CD4-positive, alpha-beta T cell treated with Interferon gamma for 1 hour (primary cell): Measurements from ENCODE around the gene GPR68.

Experiments
- DNase-seq: peaks from one replicate; pipeline ENCODE4 v3.0.0-alpha.2; 2020

GPR68 gene, protein sequence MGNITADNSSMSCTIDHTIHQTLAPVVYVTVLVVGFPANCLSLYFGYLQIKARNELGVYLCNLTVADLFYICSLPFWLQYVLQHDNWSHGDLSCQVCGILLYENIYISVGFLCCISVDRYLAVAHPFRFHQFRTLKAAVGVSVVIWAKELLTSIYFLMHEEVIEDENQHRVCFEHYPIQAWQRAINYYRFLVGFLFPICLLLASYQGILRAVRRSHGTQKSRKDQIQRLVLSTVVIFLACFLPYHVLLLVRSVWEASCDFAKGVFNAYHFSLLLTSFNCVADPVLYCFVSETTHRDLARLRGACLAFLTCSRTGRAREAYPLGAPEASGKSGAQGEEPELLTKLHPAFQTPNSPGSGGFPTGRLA

DNA sequence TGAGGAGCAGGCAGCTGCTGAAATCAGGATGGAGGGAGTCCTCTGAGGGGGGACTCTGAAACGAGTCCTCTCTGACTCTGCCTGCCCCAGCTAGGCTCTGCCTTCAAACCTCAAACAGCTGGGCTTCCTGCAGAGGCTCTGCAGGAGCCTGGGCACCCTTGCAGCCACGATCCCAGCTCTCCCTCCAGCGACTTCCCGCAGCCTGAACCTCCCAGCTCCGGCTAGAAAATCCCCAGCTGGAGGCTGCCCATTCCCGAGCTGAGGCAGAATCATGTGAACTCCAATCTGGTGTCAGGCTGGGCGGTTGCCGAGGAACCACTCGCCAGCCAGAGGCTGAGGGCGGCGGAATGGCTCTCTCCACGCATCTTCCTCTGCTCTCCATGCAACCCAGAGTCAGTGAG is at the start of gene GPR68:
GPR68 (minus strand) TSS at position 204 of the 401 bp plus-strand sequence. CDS start 9,654 bp downstream, outside the sequence.
- no peak for DNase-seq

DNA sequence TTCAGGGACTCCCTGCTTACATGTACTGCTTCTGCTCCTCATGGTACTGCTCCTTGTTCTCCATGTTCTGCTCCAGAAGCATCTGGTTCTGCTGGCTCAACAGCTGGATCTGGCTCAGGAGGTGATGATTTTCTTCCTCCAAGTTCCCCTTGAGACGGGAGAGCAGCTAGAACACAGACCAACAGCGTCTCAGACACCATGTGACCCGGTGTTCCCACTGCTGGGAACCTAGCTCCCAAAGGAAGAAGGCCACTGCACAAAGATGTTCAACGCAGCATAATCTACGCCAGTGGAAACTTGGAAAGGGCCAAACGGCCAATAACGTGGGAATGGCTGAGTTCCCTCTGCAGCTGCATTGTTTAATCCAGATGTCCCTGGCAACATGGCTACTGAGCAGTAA is 49.6 kb upstream of the GPR68 start:
- DNase-seq: no peak

DNA sequence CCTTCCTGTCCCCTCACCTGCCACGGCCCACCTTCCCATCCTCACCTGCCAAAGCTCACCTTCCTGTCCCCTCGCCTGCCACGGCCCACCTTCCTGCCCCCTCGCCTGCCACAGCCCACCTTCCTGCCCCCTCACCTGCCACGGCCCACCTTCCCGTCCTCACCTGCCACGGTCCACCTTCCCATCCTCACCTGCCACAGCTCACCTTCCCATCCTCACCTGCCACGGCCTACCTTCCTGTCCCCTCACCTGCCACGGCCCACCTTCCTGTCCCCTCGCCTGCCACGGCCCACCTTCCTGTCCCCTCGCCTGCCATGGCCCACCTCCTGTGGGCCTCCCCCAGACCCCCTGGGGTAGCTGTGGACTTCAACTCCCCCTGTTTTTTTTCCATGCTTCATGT is 48.8 kb upstream of the GPR68 start:
- no peak for DNase-seq

DNA sequence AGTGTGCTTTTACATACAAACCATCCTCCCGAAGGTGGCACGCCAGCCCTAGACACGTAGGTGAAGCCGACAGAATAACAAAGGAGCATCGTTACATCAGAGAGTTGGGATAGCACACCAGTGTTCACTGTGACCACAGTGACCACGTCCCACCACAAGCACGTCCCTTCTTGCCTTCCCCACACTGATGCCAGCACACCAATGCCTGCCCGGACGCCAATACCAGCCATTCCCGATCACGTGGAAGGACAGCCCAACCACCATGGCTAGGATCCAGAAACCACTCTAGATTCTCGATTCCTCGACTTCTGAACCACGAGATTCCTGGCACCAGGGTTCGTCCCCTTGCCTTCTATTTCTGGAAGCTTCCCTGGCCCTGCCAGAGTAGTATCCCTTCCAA is 48.0 kb upstream of the GPR68 start:
- DNase-seq: no peak

DNA sequence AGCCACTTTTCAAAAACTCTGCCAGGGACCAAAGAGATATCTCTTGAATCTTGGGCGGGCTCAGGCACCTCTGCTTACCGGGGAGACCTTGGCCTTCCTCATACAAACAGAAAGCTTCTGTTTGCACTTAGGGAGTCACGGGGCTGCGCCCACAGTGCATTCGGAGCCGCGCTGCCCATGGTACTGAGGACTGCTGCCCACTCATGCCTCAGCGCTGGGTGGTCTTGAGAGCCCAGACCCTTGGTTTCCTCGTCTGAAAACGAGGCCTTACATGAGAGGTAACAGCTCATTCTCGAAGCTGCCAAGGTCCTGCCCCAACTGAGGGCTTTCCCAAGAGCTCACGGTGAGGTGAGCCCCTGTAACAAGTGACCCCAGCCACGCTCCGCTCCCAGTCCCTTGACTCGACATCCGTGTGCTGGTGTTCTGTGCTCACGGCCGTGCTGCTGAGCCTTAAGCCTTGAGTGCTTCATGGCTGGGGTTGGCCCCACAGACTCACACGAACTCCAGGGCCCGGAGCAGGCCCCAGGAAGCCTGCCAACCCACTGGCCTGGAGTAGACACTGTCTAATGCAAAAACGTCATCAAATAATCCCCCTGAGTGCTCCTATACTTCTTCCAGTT is 47.4 kb upstream of the GPR68 start:
- DNase-seq: no peak

DNA sequence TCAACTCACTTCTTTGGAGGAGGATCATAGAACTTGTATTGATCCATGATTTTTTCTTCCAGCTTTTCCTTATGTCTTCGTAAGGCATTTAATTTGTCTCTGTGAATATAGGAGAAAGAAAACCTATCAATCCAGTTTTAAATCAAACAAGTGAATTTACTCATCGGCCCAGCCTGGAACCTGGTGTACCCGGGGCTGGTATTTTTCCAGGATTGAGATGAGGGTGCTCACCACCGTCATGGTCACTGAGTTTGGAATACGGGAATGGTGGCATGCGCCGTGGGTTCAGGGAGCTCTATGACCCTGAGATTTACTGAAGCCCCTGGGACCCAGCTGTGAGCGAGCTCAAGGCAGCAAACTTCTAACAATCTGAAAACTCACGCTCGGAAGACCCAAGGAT is 46.5 kb upstream of the GPR68 start:
- no peak for DNase-seq

DNA sequence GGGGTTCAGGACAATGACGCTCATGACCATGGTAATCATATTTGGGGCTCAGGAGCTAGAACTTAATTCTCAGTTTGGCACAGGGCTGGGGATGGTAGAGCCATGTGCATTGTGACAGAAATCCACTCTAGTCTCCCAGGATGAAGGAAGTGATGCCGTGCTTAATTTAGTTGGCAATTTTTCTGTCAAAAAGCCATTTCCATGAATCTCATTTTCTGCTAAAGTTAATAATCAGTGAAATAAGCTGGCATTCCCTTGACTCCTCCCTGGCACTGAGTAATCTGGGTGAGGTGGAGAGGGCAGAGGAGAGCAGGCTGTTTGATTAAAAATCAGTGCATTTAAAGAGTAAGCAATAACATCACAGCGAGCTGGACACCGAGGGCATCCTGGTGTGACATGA is 45.0 kb upstream of the GPR68 start:
- no peak for DNase-seq

DNA sequence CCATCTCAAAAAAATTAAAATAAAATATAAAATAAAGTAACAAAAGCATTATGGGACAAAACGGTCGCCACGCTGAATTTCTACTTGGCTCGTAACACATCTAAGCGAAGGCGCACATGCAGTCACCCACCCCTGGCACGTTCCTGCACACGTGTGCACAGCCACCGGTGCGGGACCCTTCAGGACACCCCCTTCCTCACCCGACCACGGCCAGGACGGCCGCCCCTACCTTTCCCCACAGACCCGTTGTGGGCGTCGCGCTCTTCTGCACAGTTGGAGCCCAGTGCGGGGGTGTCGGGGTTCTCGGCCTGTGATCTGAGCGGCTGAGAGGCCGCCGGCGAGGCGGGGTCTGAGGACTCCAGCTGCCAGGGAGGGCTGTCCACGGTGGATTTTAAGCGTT is 44.4 kb upstream of the GPR68 start:
- no peak for DNase-seq

DNA sequence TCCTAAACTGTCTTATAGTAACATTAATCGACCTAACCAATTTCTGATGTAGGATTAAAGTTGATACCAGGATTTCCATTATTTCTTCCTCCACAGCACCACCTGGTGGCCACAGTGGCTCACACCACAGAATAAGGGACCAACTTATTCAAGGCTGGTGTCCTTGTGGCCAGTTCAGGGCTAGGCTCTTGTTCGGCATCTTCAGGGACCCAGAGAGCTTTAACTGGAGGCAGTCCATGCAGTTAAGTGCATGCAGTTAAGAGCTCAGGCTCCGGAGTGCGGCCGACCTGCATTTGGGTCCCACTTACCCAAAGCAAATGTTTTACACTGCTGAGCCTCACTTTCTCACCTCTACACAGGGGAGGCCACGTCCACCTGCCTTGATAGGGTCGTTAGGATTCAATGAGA is 42.0 kb upstream of the GPR68 start:
- peak; percentile 65 for DNase-seq

DNA sequence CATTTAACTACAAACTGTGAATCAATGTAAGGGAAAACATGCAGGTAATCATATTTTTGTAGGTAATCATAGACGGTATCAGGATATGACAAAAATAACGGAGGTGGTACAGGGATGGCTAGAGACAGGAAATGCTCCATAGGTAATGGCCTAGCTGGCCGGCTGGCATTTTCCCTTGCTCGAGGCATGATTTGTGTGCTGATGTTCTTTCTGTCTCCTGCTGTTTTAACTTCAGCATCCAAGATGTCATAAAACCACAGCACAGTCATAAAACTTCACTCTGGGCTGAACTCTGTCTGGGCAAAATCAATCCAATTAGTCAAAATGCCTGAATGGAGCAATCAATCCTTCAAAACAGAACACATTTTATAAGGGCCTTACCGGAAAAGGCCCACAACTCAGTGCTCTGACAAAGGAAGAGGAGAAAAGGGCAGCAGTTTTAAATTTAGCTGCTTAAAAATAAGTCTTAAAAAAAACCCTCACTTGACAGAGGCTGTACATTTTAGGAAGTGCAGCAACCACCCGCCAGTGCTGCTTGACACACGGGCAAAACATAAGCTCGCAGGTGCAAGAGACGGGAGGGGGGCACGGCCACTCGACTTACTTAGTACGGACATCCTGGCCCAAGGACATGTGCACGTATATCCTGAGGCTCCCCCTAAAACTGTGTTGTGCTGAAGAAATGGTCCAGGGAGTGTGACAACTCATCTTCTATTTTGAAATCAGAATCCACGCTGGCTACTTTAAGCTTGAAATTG is 40.5 kb upstream of the GPR68 start:
- no peak for DNase-seq

DNA sequence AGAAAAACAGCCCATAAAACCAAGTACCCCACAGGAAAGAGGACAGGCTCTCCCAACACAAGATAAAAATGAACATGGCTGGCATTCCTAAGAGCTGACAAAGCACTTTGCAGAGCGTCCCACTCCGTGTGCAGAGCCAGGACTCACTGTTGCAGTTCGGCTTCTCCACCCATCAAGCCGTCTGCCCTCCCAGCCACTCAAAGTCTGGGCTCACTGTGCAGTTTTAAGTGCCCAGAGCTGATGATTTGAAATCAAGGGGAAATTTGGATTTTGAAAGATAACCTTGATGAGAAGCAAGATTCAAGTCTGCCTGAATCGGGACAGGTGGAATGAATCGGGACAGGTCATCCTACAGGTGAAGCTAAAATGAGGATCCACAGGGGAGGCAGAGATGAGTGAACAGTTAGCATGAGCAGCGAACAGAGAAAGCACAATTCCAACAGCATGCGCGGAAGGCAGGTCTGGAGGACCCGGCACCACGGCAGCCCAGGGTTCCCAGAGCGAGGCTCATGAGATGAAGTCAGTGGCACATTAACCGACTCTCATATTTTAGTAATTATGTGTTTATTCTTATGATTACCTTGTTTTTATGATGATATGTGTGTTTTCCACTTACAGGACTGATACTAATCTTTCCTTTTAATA is 39.8 kb upstream of the GPR68 start:
- no peak for DNase-seq

DNA sequence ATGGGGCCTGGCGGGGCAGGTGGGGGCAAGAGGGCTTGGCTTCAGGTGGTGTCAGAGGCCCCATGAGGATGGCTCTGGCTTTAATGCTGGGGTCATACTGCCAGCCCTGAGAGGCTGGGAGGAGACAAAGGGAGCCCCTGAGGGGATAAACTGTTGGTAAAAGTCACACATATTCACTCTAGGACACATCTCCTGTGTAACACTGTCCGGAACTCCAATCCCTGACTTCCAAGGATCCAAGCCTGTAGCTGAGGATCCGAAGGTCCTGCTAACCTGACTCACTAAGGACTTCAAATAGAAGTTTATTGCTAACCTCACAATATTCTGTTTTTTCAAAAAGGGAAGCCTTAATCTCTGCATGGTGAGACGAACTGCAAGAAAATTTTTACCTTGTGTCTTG is 39.2 kb upstream of the GPR68 start:
- no peak for DNase-seq

DNA sequence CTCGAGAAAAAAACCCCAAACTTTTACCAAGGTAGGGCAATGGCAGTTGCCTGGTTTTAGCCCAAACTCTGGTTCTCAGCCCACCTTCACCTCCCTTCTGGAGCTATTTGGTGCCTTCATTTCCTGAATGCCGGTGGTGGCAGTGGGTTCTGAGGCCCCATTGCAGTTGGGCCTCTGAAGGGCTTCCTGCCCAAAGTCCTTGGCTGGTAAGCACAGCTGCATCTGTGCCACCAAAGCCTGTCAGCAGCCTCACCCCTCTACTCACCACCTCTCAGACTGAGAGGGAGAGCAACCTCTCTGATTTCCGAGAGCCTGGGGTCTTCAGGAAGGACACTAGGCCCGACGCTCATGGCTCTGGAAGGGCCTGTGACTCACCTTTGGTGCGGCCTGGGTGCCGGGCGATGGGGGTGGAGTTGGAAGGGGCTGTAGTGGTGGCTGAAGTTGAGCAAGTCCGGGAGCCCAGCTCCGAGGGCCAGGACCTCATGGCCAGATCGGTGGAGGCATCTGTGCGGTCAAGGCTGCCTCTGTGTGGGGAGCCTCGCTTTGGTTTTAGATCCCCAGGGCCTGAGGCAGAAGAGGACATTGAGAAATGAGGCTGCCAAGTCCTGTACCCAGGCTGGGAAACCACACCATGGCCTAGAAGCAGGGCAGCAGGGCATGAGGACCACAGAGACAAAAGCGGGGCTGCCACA is 38.6 kb upstream of the GPR68 start:
- DNase-seq: no peak

DNA sequence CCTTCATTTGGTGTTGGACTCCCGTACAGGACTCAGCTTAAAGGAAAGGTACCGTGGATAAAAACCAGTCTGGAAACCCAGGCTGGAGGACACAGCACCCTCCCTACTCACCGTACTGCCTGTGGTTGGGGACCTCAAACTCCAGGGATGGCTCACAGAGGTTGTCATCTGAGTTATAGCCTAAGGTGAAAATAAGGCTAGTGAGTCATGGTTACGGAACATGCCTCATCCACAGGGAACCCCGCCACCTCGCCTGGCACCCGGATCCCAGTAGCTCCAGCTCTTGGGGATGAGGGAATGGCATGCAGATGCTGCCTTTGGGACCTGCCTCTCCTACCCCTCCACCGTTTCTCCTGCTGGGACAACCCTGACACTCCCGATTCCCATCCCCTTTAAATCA is 36.8 kb upstream of the GPR68 start:
- no peak for DNase-seq

DNA sequence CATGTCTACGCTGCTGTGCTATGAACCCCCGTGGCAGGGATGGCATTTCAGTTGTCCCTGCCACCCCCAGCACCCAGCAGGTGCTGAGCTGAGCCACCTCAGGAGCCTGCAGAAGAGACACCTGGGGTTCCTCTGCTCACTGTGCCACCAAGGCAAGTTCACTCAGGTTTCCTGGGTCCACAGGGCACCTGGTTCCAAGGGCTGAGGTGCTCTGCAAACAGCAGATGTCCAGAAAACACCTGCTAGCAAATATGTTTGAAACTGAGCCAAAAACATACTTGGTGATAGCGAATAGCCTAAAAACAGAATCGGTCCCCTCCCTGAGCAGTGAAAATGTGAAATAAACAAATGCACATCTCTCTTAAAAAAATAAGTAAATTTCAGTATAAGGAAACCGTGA is 35.6 kb upstream of the GPR68 start:
- no peak for DNase-seq

DNA sequence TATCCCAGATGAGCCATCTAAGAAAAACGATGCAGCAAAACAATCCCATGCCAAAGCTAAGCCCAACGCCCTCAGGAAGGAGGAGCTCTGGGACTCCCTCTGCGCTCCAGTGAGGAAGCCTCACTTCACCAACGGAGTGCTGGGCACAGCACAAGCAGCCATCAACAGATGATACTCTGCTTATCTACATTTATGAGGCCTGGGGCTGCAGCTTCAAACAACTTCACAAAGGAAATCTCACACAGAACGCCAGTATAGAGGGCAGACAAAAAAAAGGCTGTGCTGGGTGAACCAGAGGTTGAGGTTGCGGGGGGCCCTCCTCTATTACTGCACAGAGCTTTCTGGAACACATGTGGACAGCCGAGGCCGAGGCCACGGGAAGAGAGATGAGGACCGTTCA is 34.9 kb upstream of the GPR68 start:
- no peak for DNase-seq

DNA sequence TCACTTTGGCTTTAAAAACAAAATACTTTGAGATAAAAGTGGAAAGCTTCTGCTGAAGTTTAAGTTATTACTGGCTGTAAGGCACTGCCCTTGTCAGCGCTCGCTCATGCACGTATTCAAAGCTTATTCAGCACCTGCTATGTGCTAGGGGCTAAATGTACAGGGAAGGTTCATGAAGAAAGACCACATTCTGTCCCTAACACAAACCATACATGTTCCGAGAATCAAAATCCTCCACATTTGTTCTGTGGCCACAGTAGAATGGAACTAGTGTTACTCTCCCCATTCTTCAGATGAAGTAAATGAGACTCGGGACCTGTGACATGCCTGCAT is 33.8 kb upstream of the GPR68 start:
- no peak for DNase-seq

DNA sequence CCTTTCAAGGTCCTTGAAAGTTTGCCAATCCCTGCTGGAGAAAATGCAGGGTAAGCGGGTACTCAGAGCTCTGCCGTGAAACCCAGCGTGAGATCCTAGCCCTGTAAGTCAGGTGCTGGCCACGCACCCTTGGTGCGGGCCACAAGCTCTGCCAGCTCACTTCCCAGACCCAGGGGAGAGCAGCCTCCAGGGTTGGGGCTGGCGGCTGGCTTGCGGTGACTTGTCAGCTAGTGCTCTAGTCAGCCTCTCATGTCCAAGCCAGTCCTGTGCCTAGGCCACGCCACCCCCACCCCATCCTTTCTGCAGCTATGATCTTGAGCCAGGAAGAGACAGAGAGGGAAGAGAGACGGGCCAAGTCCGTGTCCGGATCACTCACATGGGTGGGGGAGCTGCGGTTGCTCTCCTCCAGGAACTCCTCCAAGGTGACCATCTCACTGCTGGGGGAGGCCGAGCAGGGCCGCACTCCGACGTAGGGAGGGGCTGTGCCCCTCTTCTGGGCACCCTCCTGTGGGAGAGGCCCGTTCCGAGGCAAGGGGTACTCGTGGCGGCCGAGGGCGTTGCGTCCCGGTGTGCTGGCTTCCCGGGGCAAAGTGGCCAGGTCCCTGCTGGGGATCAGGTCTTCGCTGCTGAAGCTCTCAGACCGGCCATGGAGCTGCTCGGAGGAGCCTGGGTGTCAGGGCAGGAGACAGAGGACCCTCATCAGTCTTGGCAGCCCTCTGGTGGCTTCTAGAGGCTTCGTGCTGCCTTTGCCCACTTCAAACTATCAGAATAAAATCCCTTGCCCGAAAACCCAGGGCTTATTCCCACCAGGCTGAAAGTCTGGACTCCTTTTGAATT is 33.3 kb upstream of the GPR68 start:
- no peak for DNase-seq

DNA sequence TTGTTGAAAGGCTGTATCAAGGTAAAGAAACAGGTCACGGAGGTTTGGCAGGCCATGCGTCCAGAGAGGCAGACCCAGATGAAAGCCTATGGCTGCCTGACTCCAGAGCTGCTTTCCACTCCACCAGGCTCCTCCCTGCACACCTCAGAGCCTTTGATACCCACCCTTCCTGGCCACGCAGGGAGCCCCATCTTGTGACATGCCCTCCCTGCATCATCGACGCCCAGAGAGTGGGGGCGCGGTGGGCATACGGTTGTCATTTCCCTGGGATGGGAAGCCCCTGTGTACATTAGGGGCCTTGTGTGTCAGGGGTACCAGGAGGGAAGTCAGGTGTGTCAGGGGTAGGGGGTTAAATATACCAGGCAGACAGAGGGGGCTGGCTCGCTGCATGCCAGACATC is 30.3 kb upstream of the GPR68 start:
- DNase-seq: no peak

DNA sequence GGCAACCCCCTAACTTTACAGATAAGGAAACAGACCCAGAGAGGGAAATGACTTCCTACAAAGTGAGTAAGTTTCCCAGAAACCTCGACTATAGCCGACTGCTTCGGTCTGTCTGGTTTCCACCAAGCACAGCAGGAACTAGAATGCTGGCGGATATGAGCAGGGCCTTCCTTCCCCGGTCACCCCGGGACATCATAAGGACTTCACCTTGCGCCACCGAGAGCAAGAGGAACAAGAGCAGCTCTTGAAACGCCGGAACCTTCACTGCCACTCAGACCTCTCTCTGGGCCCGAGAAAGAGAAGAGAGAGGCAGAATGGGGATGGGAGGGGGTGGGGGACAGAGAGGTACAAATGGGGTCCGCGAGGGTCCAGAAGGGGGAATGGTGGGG is 29.4 kb upstream of the GPR68 start:
- no peak for DNase-seq

DNA sequence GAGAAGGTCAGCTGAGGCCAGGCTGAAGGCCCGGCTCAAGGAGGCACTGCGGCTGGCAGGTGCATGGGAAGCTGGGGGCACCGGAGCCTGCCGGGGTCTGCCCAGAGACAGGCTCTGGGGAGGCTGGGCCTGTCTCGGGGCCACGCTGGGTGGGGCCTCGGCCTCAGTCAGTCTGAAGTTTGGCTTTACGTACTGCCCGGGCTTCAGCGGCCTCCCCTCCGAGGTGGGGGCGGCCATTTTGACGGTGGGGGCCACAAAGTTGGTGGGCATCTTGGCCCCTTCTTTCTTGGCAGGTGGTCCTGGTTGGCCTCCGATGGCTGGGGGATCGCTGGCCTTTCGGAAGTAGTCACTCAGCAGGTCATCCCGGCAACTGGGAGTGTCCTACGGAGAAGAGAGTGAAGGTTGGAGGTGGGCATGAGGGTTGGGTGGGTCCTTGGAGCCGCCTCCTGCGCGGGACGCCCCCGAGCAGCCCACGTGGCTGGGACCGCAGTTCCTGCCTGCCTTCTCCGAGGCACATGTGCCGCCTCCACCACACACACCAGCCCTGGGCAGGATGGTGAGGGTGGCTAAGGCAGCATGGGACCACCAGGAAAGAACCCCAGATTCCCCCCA is 28.9 kb upstream of the GPR68 start:
- DNase-seq: no peak
